ENCODE data around the gene PUS10.
"Not testable (repeated sequence)": the region's sequence is repeated elsewhere in the genome, so short reads cannot be mapped to it uniquely, and the experiment has no call there.

PUS10 gene

DNA sequence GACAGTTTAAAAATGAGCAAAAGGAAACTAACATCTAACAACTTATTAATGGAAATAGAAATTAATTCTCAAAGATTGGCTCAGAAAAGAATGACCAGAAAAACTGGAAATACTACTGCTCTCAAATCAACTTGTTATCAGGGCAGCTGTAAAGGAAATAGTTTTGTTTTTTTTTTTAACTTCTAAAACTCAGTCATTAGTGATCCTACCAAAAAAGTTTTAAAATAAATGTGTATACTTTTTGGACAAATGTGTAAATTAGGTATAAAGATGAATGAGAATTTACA lies 52.6 kb downstream of the PUS10 start:
- peak; percentile 41 for FAIRE-seq

DNA sequence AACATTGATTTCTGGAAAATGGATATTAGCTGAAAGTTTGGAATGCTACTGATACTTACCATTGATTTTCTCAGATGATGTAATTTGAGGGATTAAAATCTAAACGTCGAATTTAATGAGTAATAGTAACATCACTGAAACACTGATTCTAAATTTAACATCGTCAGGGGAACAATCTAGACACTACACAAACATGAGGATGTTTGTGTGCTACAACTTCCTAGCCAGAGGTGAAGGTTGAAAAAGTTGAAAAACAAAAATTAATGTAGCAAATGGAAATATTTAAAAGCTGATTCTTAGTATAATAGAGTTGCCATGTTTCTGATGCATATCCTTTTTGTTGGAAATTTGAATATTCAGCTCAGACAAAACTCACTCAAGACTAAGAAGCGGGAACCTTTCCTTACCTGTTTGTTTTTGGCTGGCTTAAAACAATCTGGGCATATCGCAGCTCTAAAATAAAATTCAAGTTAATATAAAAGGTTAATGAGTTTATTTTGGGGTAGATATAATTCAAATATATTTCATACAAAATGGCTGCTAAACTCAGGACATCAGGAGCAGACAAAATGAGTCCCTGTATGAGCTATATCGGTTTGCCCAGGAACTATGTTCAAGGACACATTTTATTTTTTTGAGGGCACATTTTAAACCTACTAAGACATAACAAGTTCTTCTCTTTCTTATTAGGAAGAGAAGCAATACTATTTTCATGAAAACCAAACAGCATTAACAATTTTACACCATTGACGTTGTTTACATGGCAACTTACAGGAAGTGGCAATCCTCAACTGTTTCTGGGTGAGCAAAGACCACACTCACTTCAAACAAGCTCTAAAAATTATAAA lies 53.2 kb downstream of the PUS10 start:
- FAIRE-seq: no peak

DNA sequence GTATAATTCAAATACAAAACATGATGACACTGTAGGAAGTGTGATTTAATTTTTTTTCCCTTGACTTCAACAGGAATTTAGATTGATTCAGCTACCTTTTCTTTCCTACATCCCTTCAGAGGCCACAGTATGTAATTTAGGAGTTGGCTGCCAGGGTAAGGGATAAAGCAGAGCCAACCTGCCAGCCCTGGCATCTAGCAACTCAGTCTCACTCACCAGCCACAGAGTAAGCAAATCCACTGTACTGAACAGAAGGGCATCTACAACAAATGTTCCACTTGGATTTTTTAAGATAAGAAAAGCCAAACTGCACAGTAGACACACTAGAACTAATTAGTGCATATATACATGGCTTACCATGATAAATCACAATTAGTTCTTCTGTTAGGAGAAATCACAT lies 54.9 kb downstream of the PUS10 start:
- no peak for FAIRE-seq

DNA sequence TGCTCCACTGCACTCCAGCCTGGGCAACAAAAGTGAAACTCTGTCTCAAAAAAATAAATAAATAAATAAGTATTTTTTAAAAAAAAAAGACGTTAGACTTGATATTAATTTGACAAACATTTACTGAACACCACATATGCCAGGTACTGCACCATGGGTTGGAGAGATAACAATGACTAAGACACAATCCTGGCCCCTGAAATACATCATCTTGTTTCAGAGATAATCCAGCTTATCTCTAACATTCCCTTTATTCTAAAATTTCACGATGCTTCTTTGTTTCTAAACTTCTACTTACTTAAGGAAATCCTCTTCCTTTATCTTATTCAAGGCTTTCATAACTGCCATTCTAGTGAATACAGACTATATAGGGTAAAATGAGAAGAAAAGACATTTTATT lies 55.5 kb downstream of the PUS10 start:
- no peak for FAIRE-seq

DNA sequence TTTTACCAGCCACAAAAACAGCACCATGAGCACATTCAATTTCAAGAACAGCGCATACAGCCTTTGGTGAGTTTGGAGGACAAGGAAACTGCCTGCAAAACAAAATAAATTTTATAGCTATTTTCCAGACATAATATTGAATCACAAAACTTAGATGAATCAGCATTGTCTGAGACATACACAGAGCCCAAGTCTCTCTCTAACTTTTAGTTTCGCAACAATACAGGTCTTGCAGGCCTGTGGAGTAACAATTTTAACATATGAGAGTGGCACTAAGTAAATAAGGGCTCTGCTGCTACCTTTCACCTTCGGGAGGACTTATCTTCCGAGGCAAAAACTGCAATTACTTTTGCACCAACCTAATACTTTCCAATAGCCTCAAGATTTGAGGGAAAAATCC lies 56.6 kb downstream of the PUS10 start:
- no peak for FAIRE-seq

DNA sequence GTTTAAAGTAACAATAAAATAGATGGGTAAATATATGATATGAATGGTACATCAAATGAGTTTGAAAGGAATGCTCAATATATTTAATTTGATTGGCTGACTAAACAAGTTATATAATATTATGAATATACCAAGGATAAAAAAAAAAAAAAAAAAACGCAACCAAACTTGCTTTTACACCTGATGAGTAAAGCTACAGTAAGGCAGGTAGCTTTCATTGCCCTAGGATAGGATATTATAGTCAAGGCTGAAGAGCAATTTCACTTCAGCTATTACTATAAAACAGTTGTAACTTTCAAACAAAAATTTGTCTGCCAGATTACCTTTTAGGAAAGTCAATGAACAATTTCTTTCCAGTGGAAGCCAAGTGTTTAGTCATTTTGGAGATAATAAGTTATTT lies 57.3 kb downstream of the PUS10 start:
- no peak for FAIRE-seq

DNA sequence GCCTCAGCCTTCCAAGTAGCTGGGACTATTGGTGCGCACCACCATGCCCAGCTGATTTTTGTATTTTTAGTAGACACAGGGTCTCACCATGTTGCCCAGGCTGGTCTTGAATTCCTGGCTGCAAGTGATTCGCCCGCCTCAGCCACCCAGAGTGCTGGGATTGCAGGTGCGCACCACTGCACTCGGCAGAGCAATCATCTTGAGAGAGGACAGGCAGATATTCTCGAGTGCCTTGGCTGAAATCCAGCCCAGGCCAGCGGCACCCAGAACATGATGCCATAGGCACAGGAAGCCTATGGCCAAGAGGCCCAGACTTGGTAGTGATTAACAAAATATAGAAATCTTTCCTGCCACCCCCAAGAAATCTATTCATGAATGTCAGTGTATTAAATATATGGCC lies 58.6 kb downstream of the PUS10 start:
- FAIRE-seq: no peak

DNA sequence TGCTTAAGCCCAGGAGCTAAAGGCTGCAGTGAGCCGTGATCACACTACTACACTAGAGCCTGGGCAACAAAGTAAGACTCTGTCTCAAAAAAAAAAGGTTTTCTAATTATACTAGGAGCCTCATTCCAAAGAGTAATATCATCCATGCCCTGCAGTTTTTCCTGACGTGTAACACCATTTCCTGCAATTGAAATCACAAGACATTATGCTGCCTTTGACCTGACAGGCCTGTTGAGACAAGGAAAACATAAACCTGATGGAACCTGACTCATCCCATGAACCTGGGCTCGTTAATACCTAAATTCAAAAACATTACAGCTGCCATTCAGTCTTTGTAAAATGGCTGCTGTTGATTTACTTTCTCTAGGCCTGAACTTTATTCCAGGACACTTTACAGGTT lies 59.3 kb downstream of the PUS10 start:
- FAIRE-seq: no peak

DNA sequence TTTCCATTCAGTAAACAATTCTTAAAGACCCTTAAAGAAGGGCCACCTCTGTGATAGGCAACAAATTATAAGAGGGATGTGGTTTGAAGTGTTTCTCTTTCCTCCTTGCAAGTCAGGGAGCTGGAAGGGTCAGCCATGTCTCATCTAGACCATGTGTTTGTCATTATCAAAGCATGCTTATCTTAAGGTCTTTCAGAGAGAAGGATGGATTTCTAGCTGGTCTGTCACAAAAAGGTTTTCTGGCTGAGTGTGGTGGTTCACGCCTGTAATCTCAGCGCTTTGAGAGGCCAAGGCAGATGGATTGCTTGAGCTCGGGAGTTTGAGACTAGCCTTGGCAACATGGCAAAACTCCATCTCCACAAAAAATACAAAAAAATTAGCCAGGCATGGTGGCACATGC lies 59.7 kb downstream of the PUS10 start:
- FAIRE-seq: no peak

DNA sequence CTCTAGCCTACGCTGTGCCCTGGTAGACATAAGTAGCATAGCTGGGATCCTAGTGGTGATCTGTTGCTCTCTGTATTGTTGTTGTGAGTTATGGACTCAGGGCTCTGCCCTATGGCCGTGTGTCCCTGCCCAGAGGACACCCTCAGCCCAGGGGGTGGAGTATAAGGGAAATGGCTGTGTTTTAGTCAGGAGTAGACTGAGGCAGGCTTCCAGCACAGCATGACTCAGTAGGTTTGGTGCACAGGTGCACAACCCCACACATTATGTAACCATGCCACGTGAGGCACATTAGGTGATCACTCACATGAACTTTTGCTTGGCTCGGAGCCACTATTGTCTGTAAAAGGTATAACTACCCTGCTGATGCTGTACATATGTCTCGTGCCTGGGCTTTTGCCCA lies 60.4 kb downstream of the PUS10 start:
- no peak for FAIRE-seq

DNA sequence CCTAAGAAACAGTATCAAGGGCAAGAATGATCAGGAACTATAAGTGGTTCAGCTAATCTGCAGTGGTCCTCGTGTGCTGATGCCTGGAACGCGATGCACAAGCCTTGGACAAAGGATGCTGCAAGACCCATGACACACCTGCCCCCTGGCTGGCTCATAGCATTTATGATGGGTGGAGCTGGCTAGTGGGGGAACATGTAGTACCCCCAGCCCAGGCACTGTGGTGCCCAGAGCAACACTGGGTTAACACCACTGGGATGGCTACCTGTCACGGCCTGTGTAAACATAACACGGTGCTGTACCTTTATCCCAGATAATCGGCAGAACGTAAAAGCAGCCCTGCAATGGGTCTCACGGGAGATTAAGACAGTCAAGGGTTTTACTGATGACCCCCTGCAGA lies 60.8 kb downstream of the PUS10 start:
- FAIRE-seq: no peak

DNA sequence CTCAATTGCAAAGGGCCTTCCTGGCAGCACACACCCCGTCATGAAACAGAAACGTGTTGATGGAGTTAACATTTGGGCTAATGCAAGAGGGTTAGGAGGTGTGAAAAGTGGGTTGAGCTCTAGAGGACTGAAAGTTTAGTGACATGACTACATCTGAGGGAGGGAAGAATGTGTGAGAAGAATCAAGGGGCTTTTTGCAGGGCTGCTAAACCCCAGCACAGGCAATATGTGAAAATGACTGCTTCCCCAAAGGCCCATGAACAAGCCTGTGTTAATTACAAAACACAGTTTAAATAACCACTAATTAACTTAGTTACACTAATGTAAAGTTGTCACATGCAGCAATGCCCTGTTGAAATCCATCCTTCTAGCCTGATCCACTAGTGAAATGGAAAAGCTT lies 63.9 kb downstream of the PUS10 start:
- FAIRE-seq: no peak

DNA sequence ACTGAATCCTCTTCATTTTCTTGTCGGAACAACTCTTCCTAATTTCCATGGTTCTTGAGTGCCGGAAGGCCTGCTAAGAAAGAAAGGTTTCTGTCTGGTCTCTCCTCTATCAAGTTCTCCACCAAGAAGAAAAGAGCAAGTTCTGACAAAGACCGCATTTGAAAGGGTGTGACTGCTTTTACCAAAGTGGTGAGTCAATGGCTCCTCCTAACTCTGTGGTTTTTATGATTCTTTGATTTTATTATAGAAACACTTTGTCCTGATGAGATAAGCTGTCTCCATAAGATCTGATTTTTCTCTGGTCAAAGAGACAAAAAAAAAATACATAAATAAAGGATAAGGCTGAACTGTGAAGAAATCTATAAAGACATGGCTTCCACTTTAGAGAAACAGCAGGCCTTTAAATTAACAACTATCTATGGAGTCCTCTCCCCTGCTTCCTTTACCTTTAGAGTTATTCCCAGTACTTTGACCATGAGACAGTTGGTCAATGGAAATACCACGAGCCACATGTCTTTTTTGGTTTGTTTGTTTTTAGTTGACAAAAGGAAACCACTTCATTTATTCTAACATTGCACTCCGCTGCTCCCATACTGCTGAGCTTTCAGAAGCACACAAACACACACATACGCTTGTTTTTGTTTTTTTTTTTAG lies 69.0 kb downstream of the PUS10 start:
- no peak for FAIRE-seq

DNA sequence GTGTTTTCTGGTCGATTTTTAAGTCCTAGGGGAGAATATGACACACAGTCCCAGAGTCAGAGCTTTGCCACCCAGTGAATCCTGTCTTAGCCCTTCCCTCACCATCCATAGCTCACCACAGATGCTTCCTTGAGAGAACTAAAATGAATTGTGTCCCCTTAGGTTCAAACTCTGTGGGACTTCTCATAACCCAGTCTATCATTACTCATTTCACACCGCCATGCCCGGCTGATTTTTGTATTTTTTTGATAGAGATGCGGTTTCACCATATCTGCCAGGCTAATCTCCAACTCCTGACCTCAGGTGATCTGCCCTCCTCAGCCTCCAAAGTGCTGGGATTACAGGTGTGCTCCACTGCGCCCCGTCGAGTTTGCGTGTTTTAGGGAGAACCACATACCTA lies 69.9 kb downstream of the PUS10 start:
- no peak for FAIRE-seq

DNA sequence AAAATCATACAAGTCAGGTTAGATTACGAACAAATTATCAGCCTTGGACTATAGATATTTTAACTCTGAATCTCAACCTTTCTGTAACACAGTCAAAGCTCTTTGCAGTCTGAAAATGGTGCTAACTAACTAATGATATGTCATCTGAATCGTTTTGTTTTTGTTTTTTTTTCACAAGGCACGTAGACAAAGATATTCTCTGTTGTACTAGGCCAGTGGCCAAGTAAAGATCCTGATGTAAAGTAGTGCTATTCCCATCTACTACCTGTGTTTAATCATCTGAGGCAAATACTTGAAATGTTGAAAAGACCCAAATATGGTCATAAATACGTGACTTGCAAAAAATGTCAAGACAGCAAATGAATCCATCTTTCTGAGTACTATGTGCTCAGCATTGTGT lies 71.0 kb downstream of the PUS10 start:
- no peak for FAIRE-seq

DNA sequence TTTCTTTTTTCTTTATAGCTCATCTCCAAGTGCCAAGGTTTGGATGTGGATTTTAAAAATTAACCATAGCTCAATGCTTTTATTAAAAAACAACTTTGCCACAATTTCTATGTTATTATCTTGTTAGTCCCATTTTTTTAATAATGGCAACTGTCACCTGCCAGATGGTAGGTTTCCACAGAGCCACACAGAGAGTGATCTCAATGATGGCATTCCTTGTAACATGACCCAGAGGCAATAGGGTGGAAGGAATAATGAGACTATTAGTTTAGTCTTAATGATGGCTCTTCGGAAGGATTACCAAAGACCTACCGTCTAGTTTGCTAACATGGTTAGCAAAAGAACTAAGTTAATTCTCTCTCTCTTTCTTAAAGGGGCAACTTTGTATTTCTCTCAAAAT lies 72.7 kb downstream of the PUS10 start:
- FAIRE-seq: no peak

DNA sequence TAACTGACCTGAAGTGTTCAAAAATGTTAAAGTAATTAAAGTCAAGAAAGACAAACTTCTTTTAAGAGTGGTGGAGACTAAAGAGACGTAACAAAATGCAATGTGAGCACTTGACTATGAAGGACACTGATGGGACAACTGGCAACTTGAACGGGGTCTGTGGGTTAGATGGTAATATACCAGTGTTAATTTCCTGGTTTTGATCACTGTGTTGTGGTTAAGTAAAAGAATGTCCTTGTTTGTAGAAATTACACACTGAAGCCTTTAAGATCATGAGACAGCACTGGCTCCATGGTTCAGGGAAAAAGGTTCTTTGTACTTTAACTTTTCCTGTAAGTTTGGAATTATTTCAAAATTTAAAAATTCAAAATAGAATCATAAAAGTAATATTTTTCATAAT lies 78.4 kb downstream of the PUS10 start:
- FAIRE-seq: no peak

DNA sequence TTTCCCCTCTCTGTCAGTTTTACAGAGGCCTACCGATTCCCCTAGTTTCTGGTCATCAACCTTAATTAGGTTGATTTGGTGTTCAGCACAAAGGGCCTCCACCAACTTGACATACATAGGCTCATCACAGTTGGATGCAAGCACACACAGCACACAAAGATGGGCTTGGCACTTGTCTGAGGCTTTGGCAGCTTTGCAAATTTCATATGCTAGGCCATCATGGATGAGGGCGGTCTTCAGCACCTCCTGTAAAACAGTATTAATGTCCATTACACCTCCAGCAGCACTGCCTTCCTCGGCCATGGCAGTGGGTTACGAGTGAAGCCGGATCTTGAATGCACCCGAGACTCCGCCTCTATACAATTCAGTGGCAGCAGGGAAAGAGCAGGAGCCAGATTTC lies 79.8 kb downstream of the PUS10 start:
- FAIRE-seq: no peak

DNA sequence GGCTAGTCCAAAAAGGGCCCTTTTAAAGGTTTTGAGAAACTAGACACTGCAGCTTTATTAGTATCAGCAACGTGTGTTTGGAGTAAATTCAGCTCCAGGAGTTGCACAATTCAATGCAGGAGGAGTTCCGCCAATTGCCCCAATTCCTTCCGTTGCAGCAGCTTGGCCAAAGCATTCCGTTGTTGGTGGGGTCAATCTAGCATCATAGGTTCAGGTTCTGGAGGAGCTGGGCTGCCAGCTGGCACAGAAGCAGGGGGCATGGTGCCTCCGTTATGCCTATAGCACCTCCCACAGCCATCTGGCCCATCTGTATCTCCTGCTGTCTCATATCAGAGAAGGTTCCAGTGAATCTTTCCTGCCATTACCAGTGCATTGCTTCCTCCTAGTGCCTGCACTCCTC lies 81.3 kb downstream of the PUS10 start:
- FAIRE-seq: no peak

DNA sequence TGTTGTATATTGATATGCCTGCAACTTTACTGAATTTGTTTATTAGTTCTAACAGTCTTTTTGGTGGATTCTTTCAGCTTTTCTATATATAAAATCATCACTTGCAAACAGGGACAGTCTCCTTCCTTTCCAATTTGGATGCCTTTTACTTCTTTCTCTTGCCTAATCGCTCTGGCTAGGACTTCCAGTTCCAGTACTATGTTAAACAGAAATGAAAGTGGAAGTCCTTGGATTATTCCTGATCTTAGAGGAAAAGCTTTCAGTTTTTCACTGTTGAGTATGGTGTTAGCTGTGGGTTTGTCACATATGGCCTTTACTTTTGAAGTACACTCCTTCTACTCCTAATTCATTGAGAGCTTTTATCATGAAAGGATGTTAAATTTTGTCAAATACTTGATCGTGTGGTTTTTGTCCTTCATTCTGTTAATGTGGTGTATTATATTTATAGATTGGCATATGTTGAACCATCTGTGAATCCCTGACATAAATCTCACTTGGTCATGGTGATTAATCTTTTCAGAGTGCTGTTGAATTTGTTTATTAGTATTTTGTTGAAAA lies 83.8 kb downstream of the PUS10 start:
- no peak for FAIRE-seq

DNA sequence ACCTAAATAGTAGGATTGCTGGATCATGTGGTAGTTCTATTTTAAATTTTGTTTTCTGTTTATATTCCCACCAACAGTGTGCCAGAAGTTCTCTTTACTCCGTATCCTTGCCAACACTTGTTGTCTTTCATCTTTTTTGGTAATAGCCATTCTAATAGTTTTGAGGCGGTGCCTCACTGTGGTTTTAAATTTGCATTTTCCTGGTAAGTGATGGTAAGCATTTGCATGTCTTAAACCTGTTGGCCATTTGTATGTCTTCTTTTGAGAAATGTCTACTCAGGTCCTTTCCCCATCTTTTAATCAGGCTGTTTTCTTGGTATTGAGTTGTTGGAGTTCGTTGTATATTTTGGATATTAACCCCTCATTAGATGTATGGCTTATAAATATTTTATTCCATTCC lies 85.1 kb downstream of the PUS10 start:
- FAIRE-seq: no peak

DNA sequence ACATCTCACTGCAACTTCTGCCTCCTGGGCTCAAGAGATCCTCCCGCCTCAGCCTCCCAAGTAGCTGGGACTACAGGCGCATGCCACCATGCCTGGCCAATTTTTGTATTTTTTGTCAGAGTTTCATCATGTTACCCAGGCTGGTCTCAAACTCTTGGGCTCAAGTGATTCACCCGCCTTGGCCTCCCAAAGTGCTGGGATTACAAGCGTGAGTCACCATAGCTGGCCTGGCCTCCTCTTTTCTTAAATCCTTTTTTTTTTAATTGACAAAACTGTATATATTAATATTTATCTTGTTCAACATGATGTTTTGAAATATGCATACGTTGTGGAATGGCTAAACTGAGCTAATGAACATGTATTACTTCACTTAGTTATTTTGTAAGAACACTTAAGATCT lies 86.0 kb downstream of the PUS10 start:
- FAIRE-seq: not testable (repeated sequence)

DNA sequence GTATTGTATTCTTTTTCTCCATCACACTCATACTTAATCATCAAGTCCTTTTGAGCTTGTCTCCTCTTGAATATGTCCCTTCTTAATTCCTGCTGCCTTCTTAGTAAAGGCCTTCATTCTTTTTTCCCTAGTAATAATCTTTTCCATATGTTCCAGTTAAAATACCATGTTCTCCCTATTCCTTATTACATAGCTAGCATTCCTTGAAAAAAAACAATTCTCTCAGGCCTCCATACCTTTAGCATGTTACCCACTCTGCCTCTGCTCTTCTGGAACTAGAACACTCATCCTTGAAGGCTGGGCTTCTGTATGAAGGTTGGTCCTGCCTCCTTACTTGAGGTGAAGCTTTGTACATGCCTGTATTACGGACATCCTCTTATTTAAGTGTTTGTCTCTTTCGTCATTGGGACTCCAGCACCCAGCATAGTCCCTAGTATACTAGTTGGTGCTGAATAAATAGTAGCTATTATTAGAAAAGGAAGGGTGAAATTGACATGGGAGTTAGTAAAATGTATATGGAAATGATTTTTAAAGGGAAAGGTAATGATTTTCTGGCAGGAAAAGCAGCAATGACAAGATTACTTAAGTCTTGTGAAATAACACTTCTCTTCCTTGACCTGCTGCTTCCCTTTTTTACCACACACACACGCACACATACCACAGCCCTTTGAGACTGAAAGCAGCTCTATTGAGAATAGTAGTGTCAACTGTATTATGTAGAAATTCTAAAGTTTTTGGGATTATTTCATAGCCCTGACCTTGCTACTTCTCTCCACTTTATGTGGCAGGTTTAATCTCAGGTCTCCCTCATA lies 91.1 kb downstream of the PUS10 start:
- no peak for FAIRE-seq

Measured in A204.1 (cell line).